Measurements from ENCODE around the gene KCNQ1.

GRCh38 chr11:2834503-2835273, 389.9 kb downstream of the KCNQ1 start:
- TF ChIP-seq, protein P1, sequence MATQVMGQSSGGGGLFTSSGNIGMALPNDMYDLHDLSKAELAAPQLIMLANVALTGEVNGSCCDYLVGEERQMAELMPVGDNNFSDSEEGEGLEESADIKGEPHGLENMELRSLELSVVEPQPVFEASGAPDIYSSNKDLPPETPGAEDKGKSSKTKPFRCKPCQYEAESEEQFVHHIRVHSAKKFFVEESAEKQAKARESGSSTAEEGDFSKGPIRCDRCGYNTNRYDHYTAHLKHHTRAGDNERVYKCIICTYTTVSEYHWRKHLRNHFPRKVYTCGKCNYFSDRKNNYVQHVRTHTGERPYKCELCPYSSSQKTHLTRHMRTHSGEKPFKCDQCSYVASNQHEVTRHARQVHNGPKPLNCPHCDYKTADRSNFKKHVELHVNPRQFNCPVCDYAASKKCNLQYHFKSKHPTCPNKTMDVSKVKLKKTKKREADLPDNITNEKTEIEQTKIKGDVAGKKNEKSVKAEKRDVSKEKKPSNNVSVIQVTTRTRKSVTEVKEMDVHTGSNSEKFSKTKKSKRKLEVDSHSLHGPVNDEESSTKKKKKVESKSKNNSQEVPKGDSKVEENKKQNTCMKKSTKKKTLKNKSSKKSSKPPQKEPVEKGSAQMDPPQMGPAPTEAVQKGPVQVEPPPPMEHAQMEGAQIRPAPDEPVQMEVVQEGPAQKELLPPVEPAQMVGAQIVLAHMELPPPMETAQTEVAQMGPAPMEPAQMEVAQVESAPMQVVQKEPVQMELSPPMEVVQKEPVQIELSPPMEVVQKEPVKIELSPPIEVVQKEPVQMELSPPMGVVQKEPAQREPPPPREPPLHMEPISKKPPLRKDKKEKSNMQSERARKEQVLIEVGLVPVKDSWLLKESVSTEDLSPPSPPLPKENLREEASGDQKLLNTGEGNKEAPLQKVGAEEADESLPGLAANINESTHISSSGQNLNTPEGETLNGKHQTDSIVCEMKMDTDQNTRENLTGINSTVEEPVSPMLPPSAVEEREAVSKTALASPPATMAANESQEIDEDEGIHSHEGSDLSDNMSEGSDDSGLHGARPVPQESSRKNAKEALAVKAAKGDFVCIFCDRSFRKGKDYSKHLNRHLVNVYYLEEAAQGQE (IDR thresholded peaks at IDR 0.05; ENCODE audit: unreplicated experiment) = no peak
- TF ChIP-seq, protein P2, sequence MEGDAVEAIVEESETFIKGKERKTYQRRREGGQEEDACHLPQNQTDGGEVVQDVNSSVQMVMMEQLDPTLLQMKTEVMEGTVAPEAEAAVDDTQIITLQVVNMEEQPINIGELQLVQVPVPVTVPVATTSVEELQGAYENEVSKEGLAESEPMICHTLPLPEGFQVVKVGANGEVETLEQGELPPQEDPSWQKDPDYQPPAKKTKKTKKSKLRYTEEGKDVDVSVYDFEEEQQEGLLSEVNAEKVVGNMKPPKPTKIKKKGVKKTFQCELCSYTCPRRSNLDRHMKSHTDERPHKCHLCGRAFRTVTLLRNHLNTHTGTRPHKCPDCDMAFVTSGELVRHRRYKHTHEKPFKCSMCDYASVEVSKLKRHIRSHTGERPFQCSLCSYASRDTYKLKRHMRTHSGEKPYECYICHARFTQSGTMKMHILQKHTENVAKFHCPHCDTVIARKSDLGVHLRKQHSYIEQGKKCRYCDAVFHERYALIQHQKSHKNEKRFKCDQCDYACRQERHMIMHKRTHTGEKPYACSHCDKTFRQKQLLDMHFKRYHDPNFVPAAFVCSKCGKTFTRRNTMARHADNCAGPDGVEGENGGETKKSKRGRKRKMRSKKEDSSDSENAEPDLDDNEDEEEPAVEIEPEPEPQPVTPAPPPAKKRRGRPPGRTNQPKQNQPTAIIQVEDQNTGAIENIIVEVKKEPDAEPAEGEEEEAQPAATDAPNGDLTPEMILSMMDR (conservative IDR thresholded peaks at IDR 0.05; ENCODE audit: low read depth in 2 of 2) = no peak
- TF ChIP-seq POLR2AphosphoS5 (IDR thresholded peaks at IDR 0.05; ENCODE audit: low read depth) (no peak), ZNF462 (CRISPR knock-in tag; IDR thresholded peaks at IDR 0.05) (no peak), JUNB (IDR thresholded peaks at IDR 0.05; ENCODE audit: unreplicated experiment) (no peak), EZH2 (IDR thresholded peaks at IDR 0.05; ENCODE audit: low read depth, unreplicated experiment) (no peak), EZH2phosphoT487 (IDR thresholded peaks at IDR 0.05; ENCODE audit: unreplicated experiment) (no peak)

All from GM23338 (cell line).